Measurements from ENCODE around the gene PRR14L. TPM values are rescaled to one million over a fixed set of nuclear protein-coding genes. Genes with fewer than 3 reads are reported as not detected.
"Not testable (repeated sequence)": the region's sequence is repeated elsewhere in the genome, so short reads cannot be mapped to it uniquely, and the experiment has no call there.

Gene PRR14L
- total RNA-seq (12.4 TPM), polyA plus RNA-seq (ENCODE audit: insufficient read depth in 1 of 8, insufficient read length in 8 of 8, low replicate concordance in 1 of 8) (10 to 100 TPM; 14.1 to 19.7 (median 15.6) TPM)
- long read RNA-seq, donor 1, result 0 reads
- long read RNA-seq, donor 2, result 0 reads
- long read RNA-seq, donor 3, partial matches to known transcripts, result 25 of 25 reads
- long read RNA-seq, donor 3, other reads (novel, unspliced or antisense), result 0 of 25 reads
- long read RNA-seq, donor 4, result 0 reads
- long read RNA-seq, donor 5, partial matches to known transcripts, result 0 of 1 reads
- long read RNA-seq, donor 5, other reads (novel, unspliced or antisense), result 0 of 1 reads
- long read RNA-seq, donor 6, partial matches to known transcripts, result 16 of 17 reads
- long read RNA-seq, donor 6, other reads (novel, unspliced or antisense), result 0 of 17 reads
- long read RNA-seq, donor 7, result 0 reads
- long read RNA-seq, donor 8, partial matches to known transcripts, result 5 of 6 reads
- long read RNA-seq, donor 8, other reads (novel, unspliced or antisense), result 0 of 6 reads
- long read RNA-seq, donor 9, result 0 reads
- long read RNA-seq, donor 10, partial matches to known transcripts, result 12 of 12 reads
- long read RNA-seq, donor 10, other reads (novel, unspliced or antisense), result 0 of 12 reads
- long read RNA-seq, donor 11, result 0 reads

DNA sequence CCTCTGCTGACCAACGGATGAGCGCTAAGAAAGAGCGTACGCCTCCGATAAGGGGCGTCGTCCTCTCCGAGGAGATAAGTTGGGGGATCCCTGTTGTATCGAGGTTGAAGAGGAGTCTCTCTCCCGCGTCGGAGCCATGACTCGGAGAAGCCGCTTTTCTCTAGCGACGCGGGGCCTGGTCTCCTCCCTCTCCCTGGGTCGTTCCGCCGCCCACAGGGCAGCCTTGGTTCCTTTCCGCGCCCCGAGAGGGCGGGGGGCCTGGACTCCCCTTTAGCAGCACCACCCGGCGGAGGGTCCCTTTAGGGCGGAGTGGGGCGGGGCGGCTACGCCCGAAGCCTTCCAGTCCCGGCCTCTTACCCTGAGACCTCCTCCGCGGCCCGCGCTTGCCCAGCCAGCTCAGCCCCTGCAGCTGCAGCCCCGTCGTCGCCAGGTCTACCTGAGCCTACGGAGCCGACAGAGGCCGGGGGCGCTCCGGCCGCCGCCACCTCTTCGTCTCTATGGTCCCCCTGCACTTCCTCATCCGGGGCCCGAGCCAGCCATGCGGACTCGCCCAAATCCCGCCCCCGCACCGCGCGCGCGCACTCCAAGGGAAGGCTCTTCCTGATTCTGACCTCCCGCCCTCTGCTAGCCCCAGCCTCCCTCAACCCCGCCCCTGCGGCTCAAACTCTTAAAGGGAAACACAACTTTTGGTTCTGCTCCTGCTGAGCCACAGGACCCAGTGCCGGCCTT, at the start of gene PRR14L:
Gene PRR14L (minus strand): TSS at position 497 of the 729 bp plus-strand sequence. CDS start 11,272 bp downstream, outside the sequence.
- Histone ChIP-seq H3K27me3 (ENCODE audit: control insufficient read depth, insufficient read depth, low read length) (no peaks in the 10 kb centered on the region), H3K4me3 (ENCODE audit: low read length) (peak within 1 kb of the TSS; percentile 75), H3K36me3 (ENCODE audit: control insufficient read depth, insufficient read depth, low read length) (peaks cover 2% of the 10 kb centered on the region), H3K4me1 (ENCODE audit: control insufficient read depth, insufficient read depth, low read length) (peaks cover 38% of the 10 kb centered on the region), H3K9me3 (replicated peaks; ENCODE audit: control insufficient read depth, low read depth, low read length) (no peaks in the 10 kb centered on the region), H3K27ac (ENCODE audit: low read length) (peak within 1 kb of the TSS; percentile 81)
- WGBS (ENCODE audit: insufficient coverage), result under 1% methylated on average over 60 of the region's 62 CpGs
- DNase-seq, result peak; percentile 98

DNA sequence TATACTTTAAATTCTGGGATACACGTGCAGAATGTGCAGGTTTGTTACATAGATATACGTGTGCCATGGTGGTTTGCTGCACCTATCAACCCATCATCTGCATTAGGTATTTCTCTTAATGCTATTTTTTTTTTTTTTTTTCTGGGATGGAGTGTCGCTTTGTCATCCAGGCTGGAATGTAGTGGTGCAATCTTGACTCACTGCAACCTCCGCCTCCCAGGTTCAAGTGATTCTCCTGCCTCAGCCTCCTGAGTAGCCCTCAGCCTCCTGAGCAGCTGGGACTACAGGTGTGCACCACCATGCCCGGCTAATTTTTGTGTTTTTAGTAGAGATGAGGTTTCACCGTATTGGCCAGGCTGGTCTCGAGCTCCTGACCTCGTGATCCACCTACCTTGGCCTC, 49.4 kb upstream of the PRR14L start:
- peaks cover 44% of the 10 kb centered on the region for H3K36me3 ChIP-seq (ENCODE audit: control insufficient read depth, insufficient read depth, low read length)
- not testable (repeated sequence) for H3K27ac ChIP-seq (ENCODE audit: low read length); H3K9me3 ChIP-seq (replicated peaks; ENCODE audit: control insufficient read depth, low read depth, low read length); H3K4me1 ChIP-seq (ENCODE audit: control insufficient read depth, insufficient read depth, low read length); DNase-seq; H3K4me3 ChIP-seq (ENCODE audit: low read length); H3K27me3 ChIP-seq (ENCODE audit: control insufficient read depth, insufficient read depth, low read length)
- WGBS (ENCODE audit: insufficient coverage), result 100% methylated on average over 3 of the region's 8 CpGs

DNA sequence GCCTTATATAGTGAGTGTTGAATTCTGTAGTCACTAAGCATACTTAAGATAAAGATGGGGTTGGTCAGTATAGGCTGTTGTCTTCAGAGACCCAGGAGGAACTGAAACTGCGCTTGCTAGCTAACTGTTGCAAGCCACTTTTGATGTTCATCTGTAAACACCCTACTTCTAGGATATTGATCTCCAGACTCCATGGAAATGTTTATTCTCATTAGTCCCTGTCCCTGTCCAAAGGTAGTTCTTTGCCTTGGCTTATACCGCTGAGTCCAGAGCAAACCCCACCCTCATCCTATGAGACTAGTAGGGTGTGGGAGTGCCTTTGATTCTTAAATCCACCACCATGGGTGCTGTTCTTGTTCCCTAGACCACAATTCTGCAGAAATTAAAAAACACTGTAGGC, 40.3 kb upstream of the PRR14L start:
- no peaks in the 10 kb centered on the region for H3K27me3 ChIP-seq (ENCODE audit: control insufficient read depth, insufficient read depth, low read length)
- 86% methylated on average over 1 of the region's 2 CpGs for WGBS (ENCODE audit: insufficient coverage)
- no peaks in the 10 kb centered on the region for H3K9me3 ChIP-seq (replicated peaks; ENCODE audit: control insufficient read depth, low read depth, low read length)
- peaks cover 29% of the 10 kb centered on the region for H3K36me3 ChIP-seq (ENCODE audit: control insufficient read depth, insufficient read depth, low read length)
- H3K4me3 ChIP-seq (ENCODE audit: low read length), result no peak overlapping the region
- peak; percentile 46 for DNase-seq
- H3K27ac ChIP-seq (ENCODE audit: low read length), result no peak overlapping the region
- H3K4me1 ChIP-seq (ENCODE audit: control insufficient read depth, insufficient read depth, low read length), result no peaks in the 10 kb centered on the region

DNA sequence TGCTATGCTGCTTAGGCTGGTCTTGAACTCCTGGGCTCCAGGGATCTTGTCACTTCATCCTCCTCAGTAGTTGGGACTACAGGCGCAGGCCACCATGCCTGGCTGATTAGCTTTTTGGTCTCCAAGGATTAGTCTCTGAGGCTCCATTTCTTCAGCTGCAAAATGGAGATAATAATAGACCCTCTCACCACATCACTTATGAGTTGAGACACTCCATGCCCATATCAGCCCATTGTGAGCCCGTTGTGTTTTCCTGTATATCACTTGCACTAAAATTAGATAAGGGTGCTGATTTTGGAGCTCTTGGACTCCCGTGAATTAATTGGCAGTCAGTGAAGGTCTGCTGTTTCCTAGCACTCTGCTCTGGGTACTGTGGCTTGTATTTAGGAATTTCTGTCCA, 39.9 kb upstream of the PRR14L start:
- Histone ChIP-seq H3K27me3 (ENCODE audit: control insufficient read depth, insufficient read depth, low read length) (no peaks in the 10 kb centered on the region), H3K27ac (ENCODE audit: low read length) (no peak overlapping the region), H3K36me3 (ENCODE audit: control insufficient read depth, insufficient read depth, low read length) (peaks cover 29% of the 10 kb centered on the region), H3K4me1 (ENCODE audit: control insufficient read depth, insufficient read depth, low read length) (no peaks in the 10 kb centered on the region), H3K4me3 (ENCODE audit: low read length) (no peak overlapping the region), H3K9me3 (replicated peaks; ENCODE audit: control insufficient read depth, low read depth, low read length) (no peaks in the 10 kb centered on the region)
- no peak for DNase-seq
- 100% methylated on average over 1 of the region's 3 CpGs for WGBS (ENCODE audit: insufficient coverage)

DNA sequence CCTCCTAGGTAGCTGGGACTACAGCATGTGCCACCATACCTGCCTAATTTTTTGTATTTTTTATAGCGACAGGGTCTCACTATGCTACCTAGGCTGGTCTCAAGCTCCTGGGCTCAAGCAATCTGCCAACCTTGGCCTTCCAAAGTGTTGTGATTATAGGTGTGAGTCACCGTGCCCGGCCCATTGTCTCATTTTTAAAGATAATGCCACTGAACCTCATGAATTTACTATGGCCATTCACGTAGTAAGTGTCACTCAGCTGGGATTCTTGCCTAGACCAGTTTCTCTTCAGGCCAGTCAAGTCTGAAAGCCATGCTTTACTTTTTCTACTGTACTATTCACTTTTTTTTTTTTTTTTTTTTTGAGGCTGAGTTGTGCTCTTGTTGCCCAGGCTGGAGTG, 26.3 kb upstream of the PRR14L start:
- Histone ChIP-seq H3K27me3 (ENCODE audit: control insufficient read depth, insufficient read depth, low read length) (no peaks in the 10 kb centered on the region), H3K4me3 (ENCODE audit: low read length) (no peak overlapping the region), H3K9me3 (replicated peaks; ENCODE audit: control insufficient read depth, low read depth, low read length) (no peaks in the 10 kb centered on the region), H3K27ac (ENCODE audit: low read length) (no peak overlapping the region), H3K4me1 (ENCODE audit: control insufficient read depth, insufficient read depth, low read length) (no peaks in the 10 kb centered on the region), H3K36me3 (ENCODE audit: control insufficient read depth, insufficient read depth, low read length) (peaks cover 38% of the 10 kb centered on the region)
- WGBS (ENCODE audit: insufficient coverage), result no CpG with 5 or more reads among the region's 4 CpGs
- no peak for DNase-seq

DNA sequence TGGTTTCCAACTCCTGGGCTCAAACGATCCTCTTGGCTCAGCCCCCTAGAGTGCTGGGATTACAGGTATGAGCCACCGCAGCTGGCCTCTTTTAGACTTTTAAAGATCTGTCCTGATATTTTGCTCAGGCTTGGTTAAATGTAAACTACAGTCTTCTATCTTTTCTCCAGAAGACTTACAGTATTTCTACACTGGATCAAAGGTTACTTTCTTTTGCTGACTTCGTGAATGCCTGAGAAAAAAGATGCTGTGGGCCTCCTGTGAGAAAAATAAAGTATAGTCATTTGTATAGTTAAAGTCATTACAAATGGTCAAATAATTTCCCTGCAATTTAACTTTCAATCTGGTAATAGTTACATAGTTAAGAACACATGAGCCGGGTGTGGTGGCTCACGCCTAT, 23.5 kb upstream of the PRR14L start:
- Histone ChIP-seq H3K9me3 (replicated peaks; ENCODE audit: control insufficient read depth, low read depth, low read length) (no peaks in the 10 kb centered on the region), H3K4me3 (ENCODE audit: low read length) (no peak overlapping the region), H3K36me3 (ENCODE audit: control insufficient read depth, insufficient read depth, low read length) (peaks cover 23% of the 10 kb centered on the region), H3K4me1 (ENCODE audit: control insufficient read depth, insufficient read depth, low read length) (no peaks in the 10 kb centered on the region), H3K27me3 (ENCODE audit: control insufficient read depth, insufficient read depth, low read length) (no peaks in the 10 kb centered on the region), H3K27ac (ENCODE audit: low read length) (no peak overlapping the region)
- WGBS (ENCODE audit: insufficient coverage), result 100% methylated on average over 1 of the region's 5 CpGs
- DNase-seq, result no peak

DNA sequence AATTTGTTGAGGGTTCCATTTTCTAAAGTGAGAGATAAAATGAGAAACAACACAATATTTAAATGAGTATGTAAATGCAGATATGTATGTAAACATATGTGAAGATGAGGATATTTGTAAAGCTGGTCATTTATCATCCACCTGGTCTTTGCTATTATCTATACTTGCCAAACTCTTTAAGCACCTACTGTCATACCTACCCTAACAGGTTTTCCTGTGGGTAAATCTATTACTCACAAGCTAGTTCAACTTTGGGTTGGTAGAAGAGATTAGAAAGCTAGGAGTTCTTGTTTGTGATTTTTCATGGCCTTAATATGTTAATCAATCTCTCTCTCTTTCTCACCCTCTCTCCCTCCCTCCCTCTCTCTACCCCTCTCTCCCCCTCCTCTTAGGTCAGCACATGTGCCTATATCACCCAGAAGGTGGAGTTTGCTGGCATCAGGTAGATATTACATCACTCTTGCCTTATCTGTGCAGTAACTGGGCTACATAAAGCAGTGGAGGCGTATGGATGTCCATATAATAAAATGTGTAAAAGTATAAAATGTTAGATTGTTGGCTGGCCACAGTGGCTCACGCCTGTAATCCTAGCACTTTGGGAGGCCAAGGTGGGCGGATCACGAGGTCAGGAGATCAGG, 18.6 kb upstream of the PRR14L start:
- H3K36me3 ChIP-seq (ENCODE audit: control insufficient read depth, insufficient read depth, low read length), result peaks cover 32% of the 10 kb centered on the region
- H3K4me1 ChIP-seq (ENCODE audit: control insufficient read depth, insufficient read depth, low read length), result no peaks in the 10 kb centered on the region
- WGBS (ENCODE audit: insufficient coverage), result 80% methylated on average over 1 of the region's 4 CpGs

DNA sequence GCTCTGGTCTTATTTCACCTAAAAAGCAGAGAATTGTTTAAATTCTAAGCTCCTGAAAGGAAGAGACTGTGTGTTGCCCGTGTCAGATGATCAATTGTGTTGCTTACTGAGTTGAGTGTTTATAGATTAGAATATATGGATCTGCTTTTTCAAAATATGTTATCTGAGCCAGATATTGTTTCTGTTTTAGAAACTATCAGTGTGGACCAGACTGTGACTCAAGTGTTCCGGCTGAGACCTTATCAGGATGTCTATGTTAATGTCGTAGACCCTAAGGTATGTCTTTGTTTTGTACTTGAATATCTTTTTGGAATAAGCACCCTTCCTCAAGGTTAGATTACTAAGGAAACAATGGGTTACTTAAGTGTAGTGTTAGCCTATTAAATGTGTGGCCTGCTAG, 14.9 kb upstream of the PRR14L start:
- H3K4me3 ChIP-seq (ENCODE audit: low read length), result no peak overlapping the region
- H3K27me3 ChIP-seq (ENCODE audit: control insufficient read depth, insufficient read depth, low read length), result no peaks in the 10 kb centered on the region
- 100% methylated on average over 3 of the region's 3 CpGs for WGBS (ENCODE audit: insufficient coverage)
- no peak overlapping the region for H3K27ac ChIP-seq (ENCODE audit: low read length)
- peaks cover 27% of the 10 kb centered on the region for H3K36me3 ChIP-seq (ENCODE audit: control insufficient read depth, insufficient read depth, low read length)
- DNase-seq, result no peak
- no peaks in the 10 kb centered on the region for H3K9me3 ChIP-seq (replicated peaks; ENCODE audit: control insufficient read depth, low read depth, low read length)
- no peaks in the 10 kb centered on the region for H3K4me1 ChIP-seq (ENCODE audit: control insufficient read depth, insufficient read depth, low read length)

More for the DNA sequence above, 18.6 kb upstream of the PRR14L start:
- Histone ChIP-seq H3K27me3 (ENCODE audit: control insufficient read depth, insufficient read depth, low read length) (no peaks in the 10 kb centered on the region), H3K4me3 (ENCODE audit: low read length) (no peak overlapping the region), H3K27ac (ENCODE audit: low read length) (no peak overlapping the region), H3K9me3 (replicated peaks; ENCODE audit: control insufficient read depth, low read depth, low read length) (no peaks in the 10 kb centered on the region)
- no peak for DNase-seq

DNA sequence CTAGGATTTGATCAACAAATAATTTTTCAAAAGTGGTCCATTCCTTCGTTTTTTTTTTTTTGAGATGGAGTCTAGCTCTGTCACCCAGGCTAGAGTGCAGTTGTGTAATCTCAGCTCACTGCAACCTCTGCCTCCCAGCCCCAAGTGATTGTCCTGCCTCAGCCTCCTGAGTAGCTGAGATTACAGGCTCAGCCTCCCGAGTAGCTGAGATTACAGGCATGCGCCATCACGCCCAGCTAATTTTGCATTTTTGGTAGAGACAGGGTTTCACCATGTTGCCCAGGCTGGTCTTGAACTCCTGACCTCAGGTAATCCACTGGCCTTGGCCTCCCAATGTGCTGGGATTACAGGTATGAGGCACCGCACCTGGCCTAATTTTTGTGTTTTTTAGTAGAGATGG, 8.9 kb upstream of the PRR14L start:
- 97% methylated on average over 3 of the region's 5 CpGs for WGBS (ENCODE audit: insufficient coverage)
- peaks cover 19% of the 10 kb centered on the region for H3K36me3 ChIP-seq (ENCODE audit: control insufficient read depth, insufficient read depth, low read length)
- not testable (repeated sequence) for H3K27ac ChIP-seq (ENCODE audit: low read length); DNase-seq; H3K9me3 ChIP-seq (replicated peaks; ENCODE audit: control insufficient read depth, low read depth, low read length); H3K27me3 ChIP-seq (ENCODE audit: control insufficient read depth, insufficient read depth, low read length); H3K4me1 ChIP-seq (ENCODE audit: control insufficient read depth, insufficient read depth, low read length); H3K4me3 ChIP-seq (ENCODE audit: low read length)

DNA sequence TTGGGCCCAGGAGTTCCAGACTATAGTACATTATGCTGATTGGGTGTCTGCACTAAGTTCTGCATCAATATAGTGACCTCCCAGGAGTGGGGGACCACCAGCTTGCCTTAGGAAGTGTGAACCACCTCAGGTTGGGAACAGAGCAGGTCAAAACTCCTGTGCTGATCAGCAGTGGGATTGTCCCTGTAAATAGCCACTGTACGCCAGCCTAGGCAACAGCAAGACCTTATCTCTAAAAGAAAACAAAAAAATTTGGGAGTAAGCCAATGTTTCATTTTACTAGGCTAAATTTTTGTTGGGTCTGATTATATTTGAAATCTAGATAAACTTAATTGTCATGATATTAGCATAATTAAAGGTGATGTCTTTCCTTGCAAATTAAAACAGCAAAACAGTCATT, 7.3 kb upstream of the PRR14L start:
- Histone ChIP-seq H3K4me3 (ENCODE audit: low read length) (no peak overlapping the region), H3K9me3 (replicated peaks; ENCODE audit: control insufficient read depth, low read depth, low read length) (no peaks in the 10 kb centered on the region), H3K27ac (ENCODE audit: low read length) (no peak overlapping the region), H3K27me3 (ENCODE audit: control insufficient read depth, insufficient read depth, low read length) (no peaks in the 10 kb centered on the region), H3K4me1 (ENCODE audit: control insufficient read depth, insufficient read depth, low read length) (peaks cover 21% of the 10 kb centered on the region), H3K36me3 (ENCODE audit: control insufficient read depth, insufficient read depth, low read length) (peaks cover 19% of the 10 kb centered on the region)
- WGBS (ENCODE audit: insufficient coverage), result no CpG with 5 or more reads among the region's 1 CpG
- DNase-seq, result no peak

Data from muscle of leg (tissue), 16 donors.